ENCODE measurements around the gene CDK5RAP3. TPM values are rescaled to one million over a fixed set of nuclear protein-coding genes. Genes with fewer than 3 reads are reported as not detected.
A peak's percentile ranks its signal among the peaks of the same experiment; 100 is the strongest.

CDK5RAP3 gene
- total RNA-seq, 6 experiments from 2014 or later, result 47.3 to 119 (median 99.7) TPM

- H3K4me3 ChIP-seq, result no peak overlapping the region
- peaks cover 0 to 17% (median 2%) of the 10 kb centered on the region in 4 donors for H3K4me1 ChIP-seq
- H3K9me3 ChIP-seq, result no peaks in the 10 kb centered on the region
- intact Hi-C loops (cut with DNase I), result no loop called here
- peak overlapping the region; percentile 28 to 83 (median 60) for H3K27ac ChIP-seq
- H3K36me3 ChIP-seq, result no peaks in the 10 kb centered on the region
- TF ChIP-seq CTCF (IDR thresholded peaks at IDR 0.05) (no peak), POLR2A (IDR thresholded peaks at IDR 0.05) (no peak)
- H3K27me3 ChIP-seq, result no peaks in the 10 kb centered on the region
- peak; percentile 37 to 60 (median 50) for ATAC-seq
- whole genome bisulfite sequencing (ENCODE audit: insufficient coverage, low coverage, low lambda C conversion rate, missing lambda C conversion rate), result 25% methylated on average over 1 of the region's 1 CpG
- peak in 1 of 3 donors; percentile 79 for DNase-seq
Measured at GRCh38 chr17:47966079-47966519, 4.8 kb upstream of the CDK5RAP3 start.

- peaks cover 0 to 23% (median 5%) of the 10 kb centered on the region in 4 donors for H3K4me1 ChIP-seq
- ATAC-seq (no peak), DNase-seq (no peak)
- H3K27ac ChIP-seq, result no peak overlapping the region
- no peak for TF ChIP-seq CTCF (IDR thresholded peaks at IDR 0.05)
- no peak for TF ChIP-seq POLR2A (IDR thresholded peaks at IDR 0.05)
- H3K4me3 ChIP-seq, result no peak overlapping the region
- no peaks in the 10 kb centered on the region for H3K9me3 ChIP-seq
- intact Hi-C loops (cut with DNase I), result no loop called here
- no peaks in the 10 kb centered on the region for H3K27me3 ChIP-seq
- no peaks in the 10 kb centered on the region for H3K36me3 ChIP-seq
- no CpG with 5 or more reads among the region's 5 CpGs for WGBS (ENCODE audit: insufficient coverage, low coverage, low lambda C conversion rate, missing lambda C conversion rate)
Measured at GRCh38 chr17:47967607-47968252, 3.2 kb upstream of the CDK5RAP3 start.

- Histone ChIP-seq H3K36me3 (peaks cover 0 to 5% (median 0%) of the 10 kb centered on the region in 4 donors), H3K27ac (no peak overlapping the region), H3K27me3 (no peaks in the 10 kb centered on the region), H3K4me3 (no peak overlapping the region), H3K4me1 (peaks cover 0 to 23% (median 5%) of the 10 kb centered on the region in 4 donors), H3K9me3 (no peaks in the 10 kb centered on the region)
- DNase-seq (no peak), ATAC-seq (no peak)
- intact Hi-C loops (cut with DNase I), result no loop called here
- TF ChIP-seq CTCF (IDR thresholded peaks at IDR 0.05) (no peak), POLR2A (IDR thresholded peaks at IDR 0.05) (no peak)
- WGBS (ENCODE audit: insufficient coverage, low coverage, low lambda C conversion rate, missing lambda C conversion rate), result 90% methylated on average over 5 of the region's 5 CpGs
Measured at GRCh38 chr17:47968836-47969235, 2.1 kb upstream of the CDK5RAP3 start.

GRCh38 chr17:47969930-47970724 lies 786 bp upstream of the CDK5RAP3 start:
- no peak for TF ChIP-seq POLR2A (IDR thresholded peaks at IDR 0.05)
- TF ChIP-seq CTCF (IDR thresholded peaks at IDR 0.05), result no peak
- DNase-seq, result no peak

More at GRCh38 chr17:47969930-47970724, 786 bp upstream of the CDK5RAP3 start:
- Histone ChIP-seq H3K36me3 (peaks cover 0 to 17% (median 6%) of the 10 kb centered on the region in 4 donors), H3K4me1 (peaks cover 0 to 23% (median 5%) of the 10 kb centered on the region in 4 donors), H3K4me3 (peak overlapping the region in 2 of 3 donors; percentile 44 to 89), H3K9me3 (no peaks in the 10 kb centered on the region), H3K27me3 (no peaks in the 10 kb centered on the region), H3K27ac (peak overlapping the region in 2 of 3 donors; percentile 46 to 73)
- no peak for ATAC-seq
- WGBS (ENCODE audit: insufficient coverage, low coverage, low lambda C conversion rate, missing lambda C conversion rate), result 38% methylated on average over 15 of the region's 15 CpGs
- intact Hi-C loops (cut with DNase I), result no loop called here
